HTERT RPE-1 (cell line): ENCODE data around the gene DNAL1.

Experiments
- in situ Hi-C: fragments of 300-500 bp; cut with MboI; formaldehyde crosslinking; loops from 4 replicates; pipeline ENCODE4 v1.14.3; 2020; ENCODE audit warnings: low sequenced_read_pairs

DNAL1 gene

DNA sequence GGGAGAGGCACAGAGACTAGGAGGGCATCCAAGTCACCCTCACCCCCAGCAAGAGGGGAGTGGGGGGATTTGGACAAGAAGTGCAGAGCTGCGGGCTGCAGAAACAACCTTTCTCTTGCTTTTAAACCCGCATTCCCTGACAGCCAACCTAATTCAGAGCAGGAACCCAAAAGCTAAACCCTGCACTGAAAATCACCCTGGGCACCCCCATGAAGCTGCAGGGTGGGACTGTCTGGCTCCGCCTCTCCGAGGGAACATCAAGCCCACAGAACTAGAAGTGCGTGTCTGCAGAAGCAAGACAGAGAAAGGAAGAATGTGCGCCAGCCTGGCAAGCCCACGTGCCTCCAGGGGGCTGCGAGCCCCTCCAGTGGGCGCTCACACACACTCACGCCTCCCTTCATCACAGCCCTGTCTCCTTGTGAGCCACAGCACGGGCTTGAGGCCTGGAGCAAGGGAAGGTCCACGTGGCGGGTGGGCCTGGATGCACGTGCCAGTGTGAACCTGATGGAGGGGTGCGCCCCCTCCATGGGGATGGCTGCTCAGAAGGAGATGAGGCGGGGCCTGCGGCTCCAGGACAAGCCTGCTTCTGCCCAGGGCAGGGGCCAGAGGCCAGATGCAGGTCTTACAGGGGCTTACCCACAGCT is 97.2 kb downstream of the DNAL1 start:
- in situ Hi-C loops, result no loop called here

GRCh38 chr14:73742520-73743238 is 97.9 kb downstream of the DNAL1 start:
- in situ Hi-C loops, result no loop called here

- in situ Hi-C loops, result no loop called here
These were observed 98.7 kb downstream of the DNAL1 start for GRCh38 chr14:73743431-73743931.

DNA sequence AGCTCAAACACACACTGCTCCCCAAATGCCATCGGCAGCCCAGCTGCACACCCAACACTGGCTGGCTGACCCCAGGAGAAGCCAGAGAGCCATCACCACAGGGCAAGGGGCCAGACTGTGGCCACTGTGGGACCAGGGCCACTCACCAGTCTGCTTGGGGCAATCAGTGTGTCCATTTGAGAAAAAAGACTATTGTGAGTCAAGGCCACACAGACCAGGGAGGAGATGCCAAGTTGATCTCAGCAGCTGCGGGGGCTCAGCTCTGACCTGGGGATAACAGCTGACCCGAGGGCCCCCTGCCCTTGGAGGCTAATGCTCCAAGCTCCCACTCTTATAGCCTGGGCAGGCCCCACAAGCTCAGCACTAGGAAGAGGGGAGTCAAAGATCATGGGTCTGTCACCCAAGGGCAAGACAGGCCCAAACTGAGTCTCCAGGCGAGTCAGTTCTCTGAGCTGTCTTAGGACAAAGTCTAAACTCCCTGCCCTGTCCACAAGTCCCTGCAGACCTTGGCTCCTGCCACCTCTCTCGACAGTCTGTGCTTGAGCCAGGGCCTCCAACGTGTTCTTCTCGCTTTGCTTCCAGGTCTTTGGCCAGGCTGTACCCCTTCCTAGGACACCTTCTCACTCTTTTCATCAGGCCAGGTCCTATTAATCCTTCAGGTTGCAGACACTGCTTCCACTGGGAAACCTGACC is 99.5 kb downstream of the DNAL1 start:
- in situ Hi-C loops, result no loop called here

DNA sequence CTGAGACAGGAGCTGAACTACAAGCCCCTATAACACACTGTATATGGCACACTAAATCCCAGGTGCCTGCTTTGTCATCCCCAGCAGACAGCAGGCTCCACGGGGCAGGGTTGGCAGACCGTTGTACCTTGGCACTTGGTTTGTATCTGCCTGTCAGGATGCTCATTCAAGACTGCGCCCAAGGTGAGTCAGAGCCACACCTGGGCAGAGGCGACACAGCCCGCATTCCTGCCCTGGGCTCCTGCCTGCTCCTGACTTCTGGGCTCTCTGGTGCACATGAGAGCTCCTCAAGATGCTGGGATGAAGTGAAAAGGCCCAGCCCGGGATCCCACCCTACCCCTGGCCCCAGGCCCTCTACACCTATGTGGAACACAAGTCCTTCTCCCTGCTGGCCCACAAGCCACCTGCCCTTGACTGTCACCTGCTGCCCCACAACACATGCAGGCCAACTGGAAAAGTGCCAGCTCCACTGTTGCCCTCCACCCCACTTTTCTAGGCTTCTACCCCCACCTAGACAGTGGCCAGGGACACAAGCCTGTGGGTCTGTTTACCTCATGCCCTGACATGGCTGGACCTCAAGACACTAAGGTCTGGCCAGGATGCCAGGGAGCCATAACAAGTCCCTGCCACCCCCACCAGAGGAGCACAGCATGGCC is 100.2 kb downstream of the DNAL1 start:
- in situ Hi-C loops, result no loop called here

- in situ Hi-C loops, result no loop called here
These were observed 101.1 kb downstream of the DNAL1 start for GRCh38 chr14:73745571-73746519.

DNA sequence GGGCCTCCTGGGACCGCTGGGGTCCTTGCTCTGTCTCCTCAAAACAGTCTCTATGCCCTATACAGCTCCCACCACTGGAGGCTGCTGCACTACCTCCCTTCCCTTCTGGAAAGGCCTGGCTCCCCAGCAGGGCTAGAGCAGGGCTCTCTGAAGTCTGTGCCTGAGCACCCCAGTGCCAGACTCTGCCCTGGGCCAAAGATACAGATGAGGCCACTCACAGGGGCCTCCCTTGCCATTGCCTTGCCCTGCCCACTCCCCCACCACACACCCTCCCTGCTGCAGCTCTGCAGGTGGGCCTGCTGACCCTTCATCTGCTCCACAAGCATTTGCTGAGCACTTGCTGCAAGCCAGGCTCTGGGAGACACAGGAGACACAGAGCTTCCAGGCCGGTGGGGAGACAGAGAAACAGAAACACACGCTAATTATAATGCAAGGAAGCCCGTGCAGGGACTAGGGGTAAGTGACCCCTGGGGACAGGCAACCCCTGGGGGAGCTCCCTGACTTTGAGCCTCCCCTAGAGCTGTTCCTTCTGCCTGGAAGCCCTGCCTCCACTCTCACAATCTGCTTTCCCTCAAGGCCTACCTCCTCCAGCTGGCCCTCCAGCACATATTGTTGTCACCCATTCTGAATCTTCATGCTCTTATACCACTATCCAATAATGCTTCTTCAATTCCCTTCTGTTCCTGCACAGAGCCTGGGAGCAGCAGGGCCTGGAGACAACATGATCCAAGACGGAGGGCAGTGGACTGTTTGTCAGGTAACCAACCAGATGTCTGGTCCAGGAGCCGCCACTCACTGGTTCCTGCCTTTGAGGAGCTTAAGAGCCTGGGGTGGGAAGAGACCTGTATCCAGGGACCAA is 102.0 kb downstream of the DNAL1 start:
- in situ Hi-C loops, result no loop called here

DNA sequence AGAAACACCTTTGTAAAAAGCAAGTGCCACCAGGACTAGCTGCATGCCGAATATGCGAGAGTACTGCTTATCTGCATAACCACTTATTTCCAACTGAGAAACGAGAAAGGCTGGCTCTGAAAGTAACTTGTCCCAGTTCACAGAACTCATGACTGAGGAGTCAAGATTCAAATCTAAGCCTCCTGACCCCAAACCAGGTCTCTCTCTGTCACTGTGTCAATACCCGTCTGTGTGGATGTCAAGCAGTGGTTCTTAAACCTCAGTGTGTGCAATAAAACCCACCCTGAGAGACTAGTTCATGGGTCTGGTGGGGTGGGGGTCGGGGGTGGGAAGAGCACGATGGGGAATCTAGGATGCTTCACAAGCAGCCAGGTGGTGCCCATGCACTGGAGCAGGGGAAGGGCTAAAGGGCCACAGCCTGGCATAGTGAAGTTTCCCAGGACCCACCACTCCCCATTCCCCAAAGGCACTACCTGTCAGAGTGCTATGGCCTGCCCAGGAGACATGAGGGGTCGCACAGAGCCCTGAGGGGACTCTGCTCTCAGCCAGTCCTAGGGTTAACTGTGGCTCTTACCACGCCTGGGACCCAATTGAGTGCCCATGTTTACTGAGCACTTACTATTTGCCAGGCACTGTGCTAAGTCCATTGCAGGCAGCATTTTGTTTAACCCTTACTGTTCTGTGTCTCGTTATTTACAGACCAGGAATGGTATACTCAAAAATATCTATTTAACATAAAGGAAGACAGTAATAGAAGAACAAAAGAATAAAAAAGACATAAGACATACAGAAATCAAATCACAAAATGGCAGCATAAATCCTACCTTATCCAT is 102.8 kb downstream of the DNAL1 start:
- in situ Hi-C loops, result no loop called here

DNA sequence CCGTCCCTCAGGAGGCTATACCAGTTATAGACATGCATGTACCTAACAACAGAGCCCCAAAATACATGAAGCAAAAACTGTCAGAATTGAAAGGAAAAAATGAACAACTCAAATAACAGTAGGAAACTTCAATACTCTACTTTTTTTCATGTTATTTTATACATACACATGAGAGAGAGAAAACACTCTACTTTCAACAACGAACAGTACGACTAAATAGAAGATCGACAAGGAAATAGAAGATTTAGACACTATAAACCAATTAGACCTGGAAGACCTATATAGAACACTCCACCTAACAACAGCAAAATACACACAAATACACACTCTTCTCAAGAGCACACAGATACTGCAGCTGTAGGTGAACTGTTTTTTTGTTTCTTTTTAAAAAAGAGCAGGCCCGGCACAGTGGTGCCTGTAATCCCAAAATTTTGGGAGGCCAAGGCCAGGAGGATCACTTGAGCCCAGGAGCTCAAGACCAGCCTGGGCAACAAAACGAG is 104.1 kb downstream of the DNAL1 start:
- in situ Hi-C loops, result no loop called here

DNA sequence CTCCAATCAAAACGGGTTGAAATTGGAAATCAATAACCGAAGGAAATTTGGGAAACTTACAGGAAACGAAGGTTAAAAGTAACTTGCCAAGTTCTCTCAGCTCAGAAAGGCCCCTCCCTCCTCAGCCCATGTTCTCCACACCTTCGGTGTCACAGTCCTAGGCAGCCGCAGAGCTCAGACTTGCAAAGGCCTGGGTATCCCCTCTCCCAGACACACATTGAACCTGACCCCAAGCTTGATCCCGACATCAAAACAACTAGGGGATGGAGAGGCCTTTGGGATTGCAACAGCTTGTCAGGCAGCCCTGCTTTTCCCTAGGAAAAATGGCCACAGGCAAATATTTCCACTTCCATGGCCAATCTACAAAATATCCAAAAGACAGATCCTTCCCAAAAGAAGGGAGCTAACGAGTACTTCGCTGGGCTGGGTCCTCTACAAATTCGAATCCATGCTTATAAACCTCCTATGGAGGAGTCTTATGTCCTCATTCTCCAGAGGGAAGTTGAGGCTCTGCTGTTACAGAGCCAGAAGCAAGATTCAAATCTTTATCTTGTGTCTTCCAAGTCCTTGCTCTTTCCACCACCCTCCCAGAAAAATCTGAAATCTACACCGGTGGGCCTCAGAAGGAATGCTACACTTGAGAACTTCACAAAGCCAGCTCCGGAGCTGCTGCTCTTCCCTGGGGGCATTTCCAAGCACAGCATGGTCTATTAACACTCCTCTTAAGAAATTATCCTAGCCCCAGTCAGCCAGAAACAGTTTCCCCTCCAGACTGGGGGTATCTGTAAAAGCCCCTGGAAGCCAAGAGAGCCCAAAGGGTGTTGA is 105.1 kb downstream of the DNAL1 start:
- in situ Hi-C loops, result no loop called here

DNA sequence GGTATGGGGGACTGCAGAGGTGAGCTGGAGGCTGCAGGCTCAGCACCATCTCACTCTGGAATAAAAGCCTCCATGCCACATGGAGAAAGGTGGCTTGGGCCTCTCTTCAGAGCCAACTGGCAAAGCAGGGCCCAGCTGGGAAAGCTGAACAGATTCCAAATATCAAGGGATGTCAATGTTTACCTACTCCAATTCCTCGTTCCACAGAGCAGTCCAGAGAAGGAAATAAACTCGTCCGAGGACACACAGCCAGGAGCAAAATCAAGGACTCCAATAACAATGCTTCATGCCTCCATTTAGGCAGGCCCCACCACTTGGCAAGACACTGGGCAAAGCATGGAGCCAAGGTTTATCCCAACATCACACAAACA is 105.7 kb downstream of the DNAL1 start:
- in situ Hi-C loops, result no loop called here

- in situ Hi-C loops, result no loop called here
These were observed 106.4 kb downstream of the DNAL1 start for GRCh38 chr14:73751157-73751691.

DNA sequence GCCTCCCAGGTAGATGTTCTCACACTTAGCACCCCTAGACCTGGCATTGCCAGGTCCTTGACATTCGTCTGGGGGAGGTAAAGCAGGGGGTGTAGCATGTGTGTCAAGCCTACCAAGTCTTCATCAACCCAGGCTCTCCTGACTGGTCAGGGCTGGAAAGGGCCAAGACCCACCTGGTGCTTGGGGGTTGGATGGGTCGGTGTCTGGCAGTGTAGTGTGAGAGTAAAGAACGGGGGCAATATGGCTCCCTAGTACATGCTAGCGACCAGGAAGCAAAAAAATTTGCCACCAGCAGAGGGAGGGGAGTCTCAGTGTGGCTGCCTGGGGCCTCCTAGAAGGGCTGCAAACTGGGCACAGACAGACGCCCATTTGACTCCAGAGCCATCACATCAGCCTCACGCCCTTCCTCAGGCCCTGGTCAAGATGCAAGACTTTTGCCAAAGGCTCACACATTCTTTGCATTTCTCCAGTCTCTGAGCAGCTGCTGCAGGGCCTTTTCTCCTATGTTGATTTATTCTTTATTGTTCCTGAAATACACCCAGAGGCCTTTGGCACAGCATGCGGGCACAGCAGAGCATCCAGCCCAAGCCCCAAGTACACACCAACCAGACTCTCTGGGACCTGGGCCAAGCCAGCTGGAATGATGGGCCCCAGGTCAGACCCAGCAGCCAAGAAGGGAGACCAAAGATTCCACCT is 107.7 kb downstream of the DNAL1 start:
- in situ Hi-C loops, result no loop called here
